ENCODE data around the gene TIMM23. TPM values are rescaled to one million over a fixed set of nuclear protein-coding genes. Genes with fewer than 3 reads are reported as not detected.

TIMM23 gene
- total RNA-seq, 1 experiment from 2014 or later: 70.1 TPM

- H3K36me3 ChIP-seq (ENCODE audit: control insufficient read depth in 1 of 2, insufficient read depth in 2 of 2, low read length in 2 of 2): no peaks in the 10 kb centered on the region
- RAD21 ChIA-PET (ENCODE audit: low non-redundant PET in 1 of 2, low total read pairs in 2 of 2, uncharacterized antibody in 2 of 2, unreplicated experiment in 2 of 2): no interaction called here
- no peaks in the 10 kb centered on the region for H3K9me3 ChIP-seq (ENCODE audit: control insufficient read depth in 1 of 2, insufficient read depth in 1 of 2, low read depth in 1 of 2, low read length in 2 of 2)
- no peaks in the 10 kb centered on the region for H3K27me3 ChIP-seq (ENCODE audit: insufficient read depth, low read length)
- H2AFZ ChIP-seq (ENCODE audit: low read depth, low read length, poor library complexity, severe bottlenecking): no peak overlapping the region
- POLR2A ChIA-PET: no interaction called here
- H3K4me3 ChIP-seq (replicated peaks in 1 of 2; ENCODE audit: low read depth in 1 of 2, low read length in 2 of 2): peak overlapping the region; percentile 86
- H3K4me1 ChIP-seq (ENCODE audit: control insufficient read depth in 1 of 2, insufficient read depth in 2 of 2, low read length in 2 of 2): peaks cover 9 to 33% of the 10 kb centered on the region in 2 experiments; a peak in 3 of 4 replicates
- H3K4me2 ChIP-seq (ENCODE audit: low read length): peak overlapping the region; percentile 78
- intact Hi-C loops (cut with micrococcal nuclease): loop anchor here (1.0 to 5.0 kb wide), 4 partner anchors 46 to 1020 kb away; no protein-coding TSS in a partner anchor
- H3K9me2 ChIP-seq (ENCODE audit: insufficient read depth): no peaks in the 10 kb centered on the region
- peak; percentile 71 for DNase-seq (ENCODE audit: low read depth, low spot score)
- peak overlapping the region; percentile 11; the same call in 1 of the 2 replicates for H3K27ac ChIP-seq (ENCODE audit: low read depth, low read length)
- TF ChIP-seq YY1 (IDR thresholded peaks at IDR 0.05; ENCODE audit: extremely low read depth, insufficient replicate concordance, low read depth, low read length): peak; percentile 14
- TF ChIP-seq ELF1 (IDR thresholded peaks at IDR 0.05; ENCODE audit: borderline replicate concordance, low read depth): no peak
- peak; percentile 61 for TF ChIP-seq TCF7L2 (IDR thresholded peaks at IDR 0.05; ENCODE audit: borderline replicate concordance, extremely low read depth, insufficient read depth, insufficient read length)
- TF ChIP-seq SRF (IDR thresholded peaks at IDR 0.05; ENCODE audit: low read depth): no peak
- peak; percentile 61 to 79 (median 65) for TF ChIP-seq CTCF (IDR thresholded peaks at IDR 0.05 in 2 of 3, conservative IDR thresholded peaks at IDR 0.05 in 1 of 3; ENCODE audit: borderline replicate concordance in 1 of 3, insufficient read depth in 1 of 3, low read depth in 2 of 3, low read length in 2 of 3)
- peak; percentile 83 for TF ChIP-seq RAD21 (IDR thresholded peaks at IDR 0.05; ENCODE audit: low read depth)
- ATAC-seq: peak; percentile 49
- H4K20me1 ChIP-seq (ENCODE audit: insufficient read depth): no peaks in the 10 kb centered on the region; the same call in 1 of the 2 replicates
- H3K9ac ChIP-seq (ENCODE audit: low read length): peak overlapping the region; percentile 84
- CTCF ChIA-PET: interaction anchor here (1.0 to 2.3 kb wide), 5 partner anchors 9 to 779 kb away, joined by 3 to 7 read pairs (median 4); no protein-coding TSS in a partner anchor
- peaks cover 64% of the 10 kb centered on the region for H3K79me2 ChIP-seq (ENCODE audit: insufficient read depth, low read length)
- BruUV-seq (replicated peaks): no TSS peak
These were observed 56.5 kb downstream of the TIMM23 start for GRCh38 chr10:46028584-46029460.
